ENCODE data around the gene SIGLEC1.

The SIGLEC1 gene

DNA sequence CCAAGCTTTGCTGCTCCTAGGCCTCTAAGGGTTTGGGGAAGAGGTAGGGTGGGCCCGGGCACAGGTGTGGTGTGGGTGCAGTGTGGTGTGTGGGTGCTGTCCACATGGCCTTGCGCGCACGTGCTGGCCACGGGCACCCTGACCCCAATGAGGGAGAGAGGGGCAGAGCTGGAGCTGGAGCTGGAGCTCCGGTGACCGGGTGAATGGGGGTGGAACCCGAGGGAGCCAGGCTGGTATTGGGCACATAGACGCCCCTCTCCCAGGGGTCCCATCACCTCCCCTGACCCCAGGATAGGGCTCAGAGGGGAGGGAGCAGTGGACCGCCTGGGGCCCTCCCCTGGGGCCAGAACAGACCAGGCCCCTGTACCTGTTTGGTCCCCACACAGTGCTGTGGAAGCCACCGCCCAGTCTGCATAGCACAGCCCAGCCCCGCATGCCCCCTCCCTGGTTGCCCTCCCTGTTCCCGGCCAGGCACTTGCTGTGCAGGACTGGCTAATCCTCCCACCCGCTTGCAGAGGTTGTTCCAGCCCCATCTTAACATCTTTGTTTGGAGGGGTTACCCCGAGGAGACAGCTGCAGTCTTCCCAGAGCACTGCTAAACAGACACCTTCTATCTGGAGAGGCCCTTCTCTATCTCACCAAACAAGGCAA, 31.6 kb downstream of the SIGLEC1 start:
- DNase-seq (ENCODE audit: low read depth, low spot score): no peak

DNA sequence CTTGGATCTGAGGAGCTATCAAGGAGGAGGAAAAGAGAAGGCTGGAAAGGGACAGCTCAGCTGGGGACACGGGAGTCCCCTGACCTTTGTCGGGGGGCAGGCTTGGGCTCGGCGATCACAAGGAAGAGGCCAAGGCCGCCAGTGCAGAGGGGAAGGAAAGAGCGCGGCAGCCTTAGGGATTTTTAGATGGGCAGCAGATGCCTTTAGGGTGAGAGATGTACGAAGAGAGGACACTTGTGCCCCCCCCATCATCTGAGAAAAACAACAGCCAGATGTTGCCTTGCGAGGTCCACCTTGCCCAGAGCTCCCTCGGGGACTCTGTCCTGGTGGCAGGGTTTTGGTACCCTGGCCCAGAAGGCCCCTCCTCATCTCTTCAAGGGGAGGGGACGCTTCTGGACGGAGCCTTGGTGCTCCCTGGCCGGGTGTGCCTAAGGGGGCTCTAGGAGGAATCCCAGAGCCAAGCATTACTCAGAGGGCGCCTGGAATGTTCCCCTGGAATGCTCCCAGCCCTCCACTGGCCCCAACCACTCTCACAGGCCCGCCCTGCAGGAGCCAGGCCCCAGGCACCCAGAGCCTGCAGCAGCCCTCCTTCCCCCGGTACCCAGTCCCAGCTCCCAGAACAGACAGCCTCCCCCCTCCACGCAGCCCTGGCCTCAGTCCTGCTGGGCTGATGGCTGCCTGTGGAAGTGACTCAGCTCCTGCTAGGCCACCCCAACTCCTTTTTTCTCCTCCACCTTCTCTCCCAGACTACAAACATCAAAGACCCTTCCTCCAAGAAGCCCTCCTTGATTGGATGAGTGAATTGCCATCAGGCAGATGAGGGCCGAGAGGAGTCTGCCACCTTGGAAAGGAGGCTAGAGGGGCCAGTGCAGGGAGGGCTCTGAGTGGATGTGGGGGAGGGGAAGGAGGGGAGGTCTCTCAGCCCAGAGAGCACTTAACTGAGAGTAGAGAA, 32.4 kb downstream of the SIGLEC1 start:
- no peak for DNase-seq (ENCODE audit: low read depth, low spot score)

DNA sequence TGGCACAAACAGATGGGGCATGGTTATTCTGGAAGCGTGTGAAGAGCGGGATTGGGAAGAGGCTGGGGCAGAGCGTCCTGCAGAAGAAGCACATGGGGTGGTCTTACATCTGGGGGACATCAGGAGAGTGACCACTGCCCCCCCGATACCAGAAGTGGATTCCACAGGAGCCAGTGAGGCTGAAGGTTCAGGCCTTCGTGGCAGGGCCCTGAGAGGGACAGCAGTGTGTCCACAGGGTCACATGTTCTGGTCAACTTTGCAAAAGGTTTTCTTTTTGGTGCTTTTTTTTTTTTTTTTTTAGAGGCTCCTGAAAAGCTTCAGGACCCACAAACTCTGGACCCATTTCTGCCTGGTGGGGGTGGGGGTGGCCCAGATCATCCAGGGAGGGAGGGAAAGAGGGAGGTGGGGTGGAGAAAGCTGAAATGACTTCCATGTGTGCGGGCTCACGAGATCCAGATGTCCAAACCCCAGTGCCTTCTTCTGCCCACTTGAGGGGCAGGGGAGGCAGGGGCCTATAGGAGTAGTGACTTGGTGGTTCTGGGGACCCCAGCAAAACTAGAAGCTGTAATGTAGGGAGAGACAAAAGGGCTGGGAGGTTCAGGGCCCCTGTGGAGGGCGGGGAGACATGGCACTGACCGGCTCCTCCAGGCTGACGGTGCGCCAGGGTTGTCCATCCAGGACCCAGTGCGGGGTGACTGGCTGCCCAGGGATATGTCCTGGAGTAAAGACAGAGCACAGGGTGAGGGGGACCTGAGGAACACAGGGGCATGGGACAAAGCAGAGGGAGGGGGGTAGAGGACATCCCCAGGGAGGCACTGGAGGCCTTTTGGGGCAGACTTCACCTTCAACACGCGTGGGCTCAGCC, 33.3 kb downstream of the SIGLEC1 start:
- DNase-seq (ENCODE audit: low read depth, low spot score): no peak

DNA sequence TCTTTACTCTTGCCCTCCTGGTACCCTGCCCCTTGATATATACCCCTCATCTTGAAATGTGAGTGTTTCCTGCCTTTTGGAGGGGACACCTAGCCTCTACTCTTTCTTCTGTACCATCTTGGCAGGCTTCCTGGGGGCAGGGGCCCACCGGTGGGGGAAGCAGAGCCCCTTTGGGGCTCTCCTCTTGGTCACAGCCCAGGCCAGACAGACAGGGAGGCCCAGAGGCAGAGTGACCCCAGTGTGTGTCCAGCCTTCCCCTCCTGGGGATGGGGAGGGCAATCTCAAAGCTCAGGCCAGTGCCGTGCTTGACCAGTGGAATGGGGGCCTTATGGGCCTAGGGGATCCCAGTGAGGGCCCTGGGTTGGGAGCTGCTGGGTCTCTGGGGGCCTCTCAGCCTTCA, 34.2 kb downstream of the SIGLEC1 start:
- no peak for DNase-seq (ENCODE audit: low read depth, low spot score)

DNA sequence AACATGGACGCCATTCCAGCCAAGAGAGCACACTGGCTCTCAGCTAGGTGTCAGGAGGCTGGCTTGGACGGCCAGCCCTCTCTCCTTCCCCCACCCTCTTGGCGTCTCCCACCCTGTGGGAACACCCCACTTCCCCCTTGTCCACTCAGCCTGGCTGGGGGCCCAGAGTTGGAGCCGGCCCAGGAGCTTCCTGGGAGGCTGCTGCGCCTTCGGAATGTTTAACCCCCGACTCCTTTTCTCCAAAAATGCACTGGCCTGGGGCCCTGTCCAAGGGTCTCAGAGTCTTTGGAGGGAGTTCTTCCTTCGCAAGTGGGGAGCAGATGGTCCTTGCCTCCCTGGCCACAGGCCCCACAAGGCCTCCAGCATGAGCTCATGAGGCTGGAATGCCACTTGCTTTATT, 34.7 kb downstream of the SIGLEC1 start:
- no peak for DNase-seq (ENCODE audit: low read depth, low spot score)

DNA sequence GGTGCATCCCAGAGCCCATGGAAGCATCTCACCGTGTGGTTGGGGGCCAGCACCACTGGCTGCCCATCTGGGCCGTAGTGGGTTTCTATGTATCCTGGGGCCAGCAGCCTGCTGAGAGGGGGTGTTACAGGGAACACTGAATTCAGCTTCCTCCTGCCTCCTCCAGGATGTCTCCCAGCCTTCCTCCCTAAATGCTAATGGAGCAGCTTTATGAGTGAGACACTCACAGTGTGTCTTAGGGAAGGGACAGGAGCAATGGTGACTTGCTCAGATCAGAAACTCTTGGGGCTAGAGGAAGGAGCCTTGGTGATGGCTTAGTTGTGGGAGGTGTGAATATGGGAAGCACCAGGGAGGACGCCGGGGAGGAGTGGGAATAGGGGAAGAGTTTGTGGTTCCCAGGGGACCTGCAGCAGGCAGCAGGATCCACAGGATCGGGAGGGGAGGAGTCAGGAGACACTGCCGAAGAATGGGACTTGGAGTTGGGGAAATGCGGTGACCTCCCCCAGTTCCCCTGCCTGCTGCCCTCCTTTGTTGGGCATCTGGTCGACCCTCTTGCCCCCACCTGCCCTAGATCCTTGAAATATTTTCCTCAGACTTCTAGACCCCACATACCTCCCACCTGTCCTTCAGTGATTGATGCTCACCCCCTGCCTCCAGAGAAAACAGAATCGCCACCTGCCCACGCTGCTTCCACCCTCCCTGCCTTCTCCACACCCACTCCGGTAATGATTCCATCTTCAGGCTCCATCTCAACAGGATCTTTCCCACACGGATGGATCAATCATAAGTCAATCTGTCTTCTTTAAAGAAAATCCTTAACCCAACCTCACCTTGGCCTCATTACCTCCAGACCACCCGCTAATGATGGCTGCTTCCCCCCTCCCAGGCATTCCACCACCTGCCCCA, 37.2 kb downstream of the SIGLEC1 start:
- DNase-seq (ENCODE audit: low read depth, low spot score): no peak

DNA sequence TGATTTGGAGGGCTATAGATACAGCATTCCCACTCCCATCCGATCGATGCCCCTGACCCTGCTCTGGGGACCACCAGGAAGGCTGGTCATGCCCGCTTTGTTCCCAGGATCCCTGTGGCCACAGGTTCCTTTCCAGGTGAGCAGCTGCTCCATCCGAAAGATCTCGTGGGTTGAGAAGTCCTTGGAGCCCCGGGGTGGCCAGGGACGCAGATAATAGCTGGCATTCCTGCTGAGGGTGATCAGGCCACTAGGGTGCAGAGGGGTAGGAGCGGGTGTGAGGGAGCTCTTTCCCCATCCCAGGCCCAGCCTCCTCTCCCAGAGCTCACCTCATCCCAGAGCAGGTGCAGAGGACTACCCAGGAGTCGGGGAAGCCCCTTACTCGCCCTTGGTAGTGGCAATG, 38.0 kb downstream of the SIGLEC1 start:
- DNase-seq (ENCODE audit: low read depth, low spot score): no peak

DNA sequence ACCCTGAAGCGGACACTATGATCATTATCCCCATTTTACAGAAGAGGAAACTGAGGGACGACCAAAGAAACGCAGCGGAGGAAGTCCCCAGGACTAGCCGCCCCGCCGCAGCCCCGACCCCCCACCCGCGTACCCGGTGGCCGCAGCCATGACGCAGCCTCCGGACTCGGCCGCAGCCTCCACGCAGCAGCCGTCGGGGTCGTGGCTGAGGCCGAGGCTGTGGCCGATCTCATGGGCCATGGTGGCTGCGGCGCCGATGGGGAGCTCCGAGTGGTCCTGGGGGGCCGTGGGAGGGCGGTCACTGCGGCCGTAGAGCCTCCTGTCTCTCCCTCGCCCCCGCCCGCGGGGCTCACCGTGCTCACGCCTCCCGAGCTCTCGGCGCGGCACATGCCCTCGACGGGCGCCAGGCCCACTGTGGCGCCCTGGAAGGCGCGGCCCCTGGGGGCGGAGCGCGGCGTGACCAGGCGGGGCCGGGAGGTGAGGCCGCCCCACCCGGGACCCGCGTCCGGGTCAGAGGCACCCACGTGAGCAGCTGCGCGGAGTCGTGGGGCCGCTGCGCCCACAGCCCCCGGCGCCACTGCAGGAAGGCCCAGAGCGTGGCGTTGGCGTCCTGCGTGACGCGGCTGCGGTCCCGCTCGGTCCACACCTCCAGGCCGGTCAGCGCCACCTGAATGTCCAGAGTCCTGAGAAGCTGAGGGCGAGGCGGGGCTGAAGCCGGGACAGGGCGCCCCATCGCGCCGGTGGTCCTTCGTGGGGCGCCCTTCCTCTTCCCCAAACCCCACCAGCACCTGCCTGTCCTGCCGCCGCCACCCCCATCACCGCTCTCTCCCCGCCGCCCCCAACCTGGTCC, 39.0 kb downstream of the SIGLEC1 start:
- no peak for DNase-seq (ENCODE audit: low read depth, low spot score)

DNA sequence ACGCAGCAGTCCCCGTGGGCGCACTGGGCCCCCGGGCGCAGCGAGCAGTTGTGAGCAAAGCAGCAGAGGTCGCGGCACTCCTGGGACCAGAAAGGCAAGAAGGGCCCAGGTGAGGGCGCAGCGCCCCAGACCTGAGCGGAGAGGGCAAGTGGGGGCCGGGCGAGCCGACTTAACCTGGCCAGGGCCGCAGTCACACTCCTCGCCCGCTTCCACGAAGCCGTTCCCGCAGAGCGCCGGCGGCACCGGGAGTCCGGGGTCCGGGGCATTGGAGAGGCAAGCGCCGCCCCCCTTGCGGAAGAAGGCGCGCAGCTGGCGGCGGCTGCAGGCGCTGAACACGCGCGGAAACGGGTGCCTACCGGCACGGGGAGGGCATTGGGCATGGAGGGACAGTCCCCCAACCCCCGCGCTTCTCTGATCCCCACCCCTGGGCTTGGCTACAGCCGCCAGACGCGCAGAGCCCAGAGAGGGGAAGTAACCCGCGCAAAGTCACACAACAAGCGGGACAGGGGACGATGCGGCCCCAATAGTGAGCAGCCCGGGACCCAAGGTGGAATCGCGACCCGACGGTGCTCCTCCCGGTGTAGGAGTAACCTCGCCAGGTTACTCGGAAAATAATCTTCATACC, 39.7 kb downstream of the SIGLEC1 start:
- no peak for DNase-seq (ENCODE audit: low read depth, low spot score)

DNA sequence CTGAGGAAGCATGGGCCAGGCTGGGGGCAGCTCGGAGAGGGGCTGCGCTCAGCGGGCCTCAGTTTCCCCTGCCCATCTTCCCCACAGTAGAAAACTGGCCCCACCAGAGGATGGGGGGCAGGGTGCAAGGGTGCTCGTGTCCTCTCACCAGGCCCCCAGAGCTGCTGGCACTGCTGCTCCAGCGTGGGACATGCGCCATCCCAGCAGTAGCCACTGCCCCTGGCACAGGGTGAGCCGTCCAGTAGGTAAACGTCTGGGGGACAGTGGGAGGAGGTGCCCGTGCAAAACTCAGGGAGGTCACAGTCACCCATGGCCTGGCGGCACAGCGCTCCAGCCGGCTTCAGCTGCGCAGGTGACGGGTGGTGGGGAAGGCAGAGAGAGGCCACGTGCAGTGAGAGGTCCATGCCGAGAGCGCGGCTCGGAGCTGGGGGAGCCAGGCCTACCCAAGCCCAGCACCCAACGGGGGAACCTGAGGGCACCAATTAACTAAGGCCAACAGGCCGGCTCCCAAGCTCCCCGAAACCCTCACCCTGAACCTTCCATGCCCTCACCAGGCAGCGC, 40.3 kb downstream of the SIGLEC1 start:
- DNase-seq (ENCODE audit: low read depth, low spot score): no peak

DNA sequence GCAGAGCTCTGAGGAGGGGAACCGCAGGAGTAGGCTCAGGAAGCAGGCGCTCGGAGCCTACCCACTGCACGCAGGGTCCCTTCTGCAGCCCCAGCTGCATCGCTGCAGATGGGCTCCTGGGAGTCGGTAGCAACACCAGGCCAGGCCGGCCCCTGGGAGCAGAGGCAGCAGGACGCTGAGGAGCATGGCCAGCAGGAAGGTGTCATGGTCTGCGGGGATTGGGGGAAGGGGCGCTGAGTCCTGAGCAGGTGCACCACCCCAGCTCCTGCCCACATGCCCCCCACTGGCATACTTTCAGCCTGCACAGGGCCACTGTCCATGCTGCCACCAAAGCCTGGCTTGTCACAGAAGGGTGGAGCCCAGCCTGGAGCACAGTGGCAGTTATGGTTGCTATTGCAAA, 41.5 kb downstream of the SIGLEC1 start:
- DNase-seq (ENCODE audit: low read depth, low spot score): no peak

DNA sequence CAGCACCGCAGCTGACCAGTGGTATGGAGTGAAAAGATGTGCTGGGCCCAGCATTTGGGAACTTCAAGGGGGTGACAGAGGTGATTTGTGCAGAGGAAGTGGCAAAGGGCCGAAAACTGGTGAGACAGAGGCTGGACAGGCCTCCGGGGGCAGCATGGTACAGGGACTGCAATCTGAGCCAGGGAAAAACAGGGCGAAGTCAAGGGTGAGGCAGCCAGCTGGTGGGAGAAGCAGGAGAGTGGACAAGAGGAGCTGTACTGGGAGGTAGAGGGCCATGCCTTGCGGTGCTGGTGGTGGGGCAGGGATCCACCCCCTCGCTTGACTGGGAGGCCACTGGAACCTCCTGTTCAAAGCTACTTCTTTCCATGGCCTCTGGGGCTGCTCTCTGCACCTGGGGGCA, 41.9 kb downstream of the SIGLEC1 start:
- no peak for DNase-seq (ENCODE audit: low read depth, low spot score)

DNA sequence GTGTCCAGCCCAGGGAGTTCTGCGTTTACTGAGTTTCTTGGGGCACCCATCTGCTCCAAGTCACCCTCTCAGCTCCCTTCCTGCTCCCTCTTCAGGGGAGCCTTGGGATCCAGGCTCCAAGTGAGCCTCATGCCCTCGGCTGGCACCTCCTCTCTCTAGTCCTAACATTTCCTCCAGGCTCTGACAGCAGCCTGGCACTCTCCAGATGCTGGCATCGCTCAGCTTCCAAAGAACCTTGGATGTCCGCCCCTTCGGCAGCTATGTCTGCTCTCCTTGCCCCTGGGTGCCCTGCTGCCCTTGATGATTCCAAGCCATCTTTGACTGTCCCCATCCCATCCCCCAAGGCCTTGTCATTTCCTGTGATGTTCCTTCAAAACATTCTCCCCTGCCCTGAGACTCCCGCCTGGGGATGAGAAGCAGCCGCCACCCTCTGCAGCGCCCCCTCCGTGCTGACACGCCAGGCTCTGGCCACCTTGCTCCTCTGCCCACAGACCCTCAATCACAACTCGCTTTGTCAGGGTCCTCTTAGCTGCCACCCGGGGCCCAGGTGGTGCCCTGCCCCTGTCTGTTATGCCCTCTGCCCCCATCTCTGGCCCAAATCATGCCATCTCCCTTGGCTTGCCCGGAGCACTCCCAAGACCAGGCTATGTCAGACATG, 42.6 kb downstream of the SIGLEC1 start:
- DNase-seq (ENCODE audit: low read depth, low spot score): no peak

DNA sequence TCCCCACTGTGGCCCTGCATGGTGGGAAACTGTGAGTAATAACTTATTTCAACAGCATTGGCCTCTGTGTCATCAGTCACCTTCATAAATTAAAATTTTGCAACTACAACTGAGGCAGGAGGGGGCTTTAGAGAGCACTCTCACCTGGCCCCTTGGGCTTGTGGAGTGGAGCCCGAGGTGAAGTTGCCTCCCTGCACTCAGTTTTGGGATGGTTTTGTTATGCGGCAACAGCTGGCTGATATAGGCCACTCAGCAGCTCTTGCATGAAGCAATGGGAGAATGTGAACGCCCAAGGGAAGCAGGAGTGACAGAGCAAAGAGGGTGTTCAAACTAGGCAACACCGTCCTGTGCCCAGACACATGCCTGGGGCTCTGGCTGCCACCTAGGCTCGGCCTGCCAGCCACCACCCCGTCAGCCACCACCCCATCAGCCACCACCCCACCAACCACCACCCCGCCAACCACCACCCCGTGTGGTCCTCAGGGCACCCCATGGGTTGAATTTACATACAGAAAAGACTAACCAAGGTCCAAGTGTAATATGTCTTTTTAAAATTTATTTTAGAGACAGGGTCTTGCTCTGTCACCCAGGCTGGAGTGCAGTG, 44.9 kb downstream of the SIGLEC1 start:
- DNase-seq (ENCODE audit: low read depth, low spot score): no peak

DNA sequence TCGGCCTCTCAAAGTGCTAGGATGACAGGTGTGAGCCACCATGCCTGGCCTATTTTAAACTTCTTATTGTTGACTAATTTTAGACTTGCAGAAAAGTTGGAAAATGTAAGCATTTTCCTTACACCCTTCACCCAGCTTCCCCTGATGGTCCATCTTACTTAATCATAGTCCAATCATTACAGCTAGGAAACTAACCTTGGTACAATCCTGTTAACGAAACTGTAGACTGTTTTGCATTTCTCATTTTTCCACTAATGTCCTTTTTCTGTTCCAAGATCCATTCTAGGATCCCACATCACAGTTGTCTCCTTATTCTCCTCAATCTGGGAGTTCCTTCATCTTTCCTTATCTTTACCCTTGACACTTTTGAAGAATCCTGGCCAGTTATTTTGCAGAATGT, 48.5 kb downstream of the SIGLEC1 start:
- DNase-seq (ENCODE audit: low read depth, low spot score): no peak

DNA sequence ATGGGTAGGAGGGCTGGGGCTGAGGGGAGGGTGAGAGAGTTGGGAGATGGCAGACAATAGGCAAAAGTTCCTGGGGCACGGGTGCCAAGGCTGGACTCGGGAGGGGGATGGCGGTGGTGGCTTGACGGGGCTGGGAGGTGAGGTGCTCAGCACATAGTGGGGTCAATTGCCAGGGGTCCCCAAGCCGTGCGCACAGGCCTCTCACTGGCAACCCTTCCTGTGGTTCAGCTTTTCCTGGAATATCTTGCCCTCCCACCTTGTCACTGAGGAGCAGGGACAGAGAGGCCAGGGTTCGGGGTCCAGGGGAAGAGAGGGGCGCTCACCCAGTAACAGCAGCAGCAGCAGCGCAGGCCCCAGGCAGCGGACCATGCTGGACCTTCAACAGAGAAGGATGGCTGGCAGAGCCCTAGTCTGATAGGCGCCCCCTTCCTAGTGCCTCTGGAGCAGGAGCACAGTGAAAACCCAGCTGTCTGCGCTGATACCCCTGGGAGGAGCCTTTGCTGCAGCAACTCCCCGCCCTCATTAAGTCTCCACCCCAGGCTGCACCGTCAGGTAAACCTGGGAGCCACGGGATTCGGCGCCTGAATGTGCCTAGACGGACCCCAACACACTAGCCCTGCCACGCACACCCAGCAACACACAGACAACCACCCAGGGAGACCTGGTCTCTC, 49.2 kb downstream of the SIGLEC1 start, which contains the start of gene GFRA4:
TSS of gene GFRA4 (minus strand) at position 369 of the 671 bp plus-strand sequence. CDS start at position 369, 0 bp downstream.
- DNase-seq (ENCODE audit: low read depth, low spot score): no peak
